HepG2 (cell line): ENCODE data around the gene MED12L. TPM values are rescaled to one million over a fixed set of nuclear protein-coding genes. Genes with fewer than 3 reads are reported as not detected.

Source experiments
- ATAC-seq: fragments of 200-7000 bp; cut with Tn5 transposase; 3 replicates; pipeline ENCODE4 v1.9.1; 2020; ENCODE audit warnings: mild to moderate bottlenecking, moderate library complexity
- BruUV-seq: library from RNA; stranded (reverse); fragments of 400-500 nt; replicated peaks from 2 replicates; lab custom pipeline; 2021; lab: Mats Ljungman, UMichigan
- CTCF ChIA-PET: fragments of 300-600 bp; formaldehyde crosslinking; extraction: SDS; loops from one replicate; lab custom pipeline; 2021; ENCODE audit warnings: low total read pairs, inconsistent platforms, low intra/inter-chr PET ratio; lab: Yijun Ruan, JAX
- POLR2A ChIA-PET: fragments of 350-600 bp; sonication (Branson Sonifier 250); formaldehyde crosslinking; loops from one replicate; lab custom pipeline; 2020; ENCODE audit warnings: antibody characterized with exemption, inconsistent platforms; lab: Yijun Ruan, JAX
- DNase-seq: peaks from one replicate; pipeline ENCODE4 v3.0.0-alpha.2; 2015; ENCODE audit warnings: low spot score
- FAIRE-seq: peaks from 3 replicates; lab custom pipeline; 2011; peaks lifted over from hg19 to GRCh38; lab: Jason Lieb, UNC
- H2AFZ ChIP-seq: one replicate; pipeline ENCODE4 v1.6.1; 2011; ENCODE audit warnings: low read length, inconsistent platforms
- H3K27ac ChIP-seq: fragments of 300-600 bp; 3 replicates; pipeline ENCODE4 v1.8.0; 2011; ENCODE audit warnings: mixed run types, mild to moderate bottlenecking, mixed read lengths, low read length, inconsistent platforms; ENCODE audit not compliant: insufficient read depth; ENCODE audit errors: extremely low read length
- H3K27me3 ChIP-seq, 2 experiments: fragments of 200-600 bp in 1 of 2; 2 replicates in 1 of 2; 3 replicates in 1 of 2; pipeline versions ENCODE4 v1.6.0 to v1.8.0; 2011; ENCODE audit warnings: low read length in 2 of 2, mild to moderate bottlenecking in 2 of 2, moderate library complexity in 2 of 2, inconsistent platforms in 1 of 2; ENCODE audit not compliant: insufficient read depth in 2 of 2, control insufficient read depth in 1 of 2
- H3K36me3 ChIP-seq, 2 experiments: fragments of 200-600 bp in 1 of 2; replicated peaks in 1 of 2; 2 replicates in 1 of 2; 3 replicates in 1 of 2; pipeline versions ENCODE4 v1.5.1 to v1.8.0; 2011; ENCODE audit warnings: low read length in 2 of 2, inconsistent platforms in 1 of 2; ENCODE audit not compliant: insufficient read depth in 2 of 2, control insufficient read depth in 1 of 2
- H3K4me1 ChIP-seq: 2 replicates; pipeline ENCODE4 v1.5.1; 2012; ENCODE audit warnings: low read length, inconsistent platforms; ENCODE audit not compliant: insufficient read depth
- H3K4me2 ChIP-seq: 2 replicates; pipeline ENCODE4 v1.6.0; 2011; ENCODE audit warnings: low read depth, low read length, inconsistent platforms
- H3K4me3 ChIP-seq, 3 experiments: fragments of 200-600 bp in 1 of 3; sonication (generic), shearing (Covaris generic) in 1 of 3; replicated peaks in 1 of 3; 2 replicates each; pipeline ENCODE4 v1.5.1; 2011 to 2016; ENCODE audit warnings: low read length in 3 of 3, inconsistent platforms in 2 of 3, low read depth in 2 of 3, mild to moderate bottlenecking in 2 of 3, control low read depth in 1 of 3, mixed read lengths in 1 of 3; ENCODE audit not compliant: insufficient read depth in 1 of 3
- H3K79me2 ChIP-seq: one replicate; pipeline ENCODE4 v1.6.1; 2011; ENCODE audit warnings: low read length, inconsistent platforms; ENCODE audit not compliant: insufficient read depth
- H3K9ac ChIP-seq: 2 replicates; pipeline ENCODE4 v1.6.0; 2011; ENCODE audit warnings: mild to moderate bottlenecking, low read depth, low read length, inconsistent platforms; ENCODE audit not compliant: insufficient read depth
- H3K9me3 ChIP-seq: 2 replicates; pipeline ENCODE4 v1.5.1; 2012; ENCODE audit warnings: mild to moderate bottlenecking, low read length
- H4K20me1 ChIP-seq: 2 replicates; pipeline ENCODE4 v1.6.0; 2011; ENCODE audit warnings: inconsistent platforms, mild to moderate bottlenecking, low read length, moderate library complexity; ENCODE audit not compliant: insufficient read depth
- AGO1 ChIP-seq: fragments of 200-400 bp; formaldehyde crosslinking; IDR thresholded peaks from 2 replicates; pipeline ENCODE4 v1.6.1; 2017; ENCODE audit warnings: mild to moderate bottlenecking, low read depth, low read length, moderate library complexity; ENCODE audit not compliant: poor library complexity, severe bottlenecking
- ATM ChIP-seq: fragments of 450-650 bp; IDR thresholded peaks from 2 replicates; pipeline ENCODE4 v1.7.1; 2017; ENCODE audit warnings: mild to moderate bottlenecking, borderline replicate concordance
- CCAR2 ChIP-seq: fragments of 200-400 bp; formaldehyde crosslinking; optimal IDR thresholded peaks from 2 replicates; pipeline ENCODE3; 2018; ENCODE audit warnings: low read depth, mild to moderate bottlenecking, low read length, moderate library complexity
- DMAP1 ChIP-seq: IDR thresholded peaks from 2 replicates; pipeline ENCODE4 v1.6.1; 2016
- HMGXB4 ChIP-seq, 2 experiments: sonication (generic) in 1 of 2; formaldehyde crosslinking in 1 of 2; IDR thresholded peaks; 2 replicates each; pipeline versions ENCODE4 v1.4.0 to v1.6.1; 2018 to 2020; ENCODE audit warnings: missing genetic modification reagents in 2 of 2, borderline replicate concordance in 1 of 2, low read depth in 1 of 2, mild to moderate bottlenecking in 1 of 2, missing biosample characterization in 1 of 2
- HOMEZ ChIP-seq: IDR thresholded peaks from 2 replicates; pipeline ENCODE4 v1.6.1; 2016; ENCODE audit warnings: low read depth
- ISX ChIP-seq: sonication (generic); formaldehyde crosslinking; conservative IDR thresholded peaks from 2 replicates; pipeline ENCODE4 v1.5.0; 2020; ENCODE audit warnings: missing genetic modification reagents
- KDM4B ChIP-seq: sonication (generic); formaldehyde crosslinking; IDR thresholded peaks from 2 replicates; pipeline ENCODE4 v1.4.0; 2020; ENCODE audit warnings: missing genetic modification reagents
- KLF13 ChIP-seq: sonication (generic); formaldehyde crosslinking; IDR thresholded peaks from 2 replicates; pipeline ENCODE4 v1.4.0; 2020; ENCODE audit warnings: mild to moderate bottlenecking, missing genetic modification reagents
- POLR2G ChIP-seq: fragments of 200-400 bp; formaldehyde crosslinking; IDR thresholded peaks from 2 replicates; pipeline ENCODE4 v1.6.1; 2018; ENCODE audit warnings: mild to moderate bottlenecking, low read depth, low read length, moderate library complexity
- PPARG ChIP-seq: conservative IDR thresholded peaks from 2 replicates; pipeline ENCODE4 v1.6.1; 2016; ENCODE audit warnings: missing biosample characterization, missing genetic modification reagents
- SIN3A ChIP-seq: IDR thresholded peaks from 2 replicates; pipeline ENCODE4 v1.6.1; 2011; ENCODE audit warnings: low read depth, mild to moderate bottlenecking, control low read depth, low read length, borderline replicate concordance
- ZBTB25 ChIP-seq: IDR thresholded peaks from 2 replicates; pipeline ENCODE4 v1.6.1; 2018; ENCODE audit warnings: missing genetic modification reagents
- ZBTB4 ChIP-seq: sonication (generic); formaldehyde crosslinking; IDR thresholded peaks from 2 replicates; pipeline ENCODE4 v1.4.0; 2020; ENCODE audit warnings: missing genetic modification reagents, mild to moderate bottlenecking, borderline replicate concordance
- ZEB1 ChIP-seq: IDR thresholded peaks from 2 replicates; pipeline ENCODE4 v1.6.1; 2012; ENCODE audit warnings: mild to moderate bottlenecking, low read depth, inconsistent platforms; ENCODE audit not compliant: insufficient replicate concordance
- ZNF558 ChIP-seq: sonication (generic); formaldehyde crosslinking; IDR thresholded peaks from 2 replicates; pipeline ENCODE4 v1.9.0; 2022; ENCODE audit warnings: mild to moderate bottlenecking, missing genetic modification reagents, borderline replicate concordance
- ZNF772 ChIP-seq: sonication (generic); formaldehyde crosslinking; IDR thresholded peaks from 2 replicates; pipeline ENCODE4 v1.5.0; 2020; ENCODE audit warnings: mild to moderate bottlenecking, missing genetic modification reagents
- ZNF891 ChIP-seq: sonication (generic); formaldehyde crosslinking; IDR thresholded peaks from 2 replicates; pipeline ENCODE4 v1.5.0; 2020; ENCODE audit warnings: mild to moderate bottlenecking, missing genetic modification reagents
- WGBS: methylation state at CpG from one replicate; pipeline ENCODE4 v1.1.6; 2017; ENCODE audit warnings: low lambda C conversion rate; 5-methylcytosine and 5-hydroxymethylcytosine counted together
- in situ Hi-C: cut with HindIII; loops from 2 replicates; pipeline ENCODE4 v1.10.0; 2017; ENCODE audit warnings: low pct_unique_long_range_greater_than_20kb; ENCODE audit not compliant: extremely low pct_ligation_motif_present
- intact Hi-C: fragments of 100-400 bp; cut with micrococcal nuclease; formaldehyde crosslinking; loops from one replicate; pipeline ENCODE4 v1.10.0; 2022; ENCODE audit not compliant: unreplicated experiment
- polyA plus RNA-seq, 8 experiments: library from polyadenylated mRNA; depleted of rRNA in 3 of 8; stranded (reverse) in 7 of 8; unstranded in 1 of 8; fragments of >200 nt; fragmentation: Illumina TruSeq in 4 of 8; extraction: Trizol in 4 of 8; gene quantifications; 2 replicates each; pipeline versions ENCODE4 v1.2.1 to v1.2.3, GENCODE V29; 2011 to 2016; ENCODE audit warnings: low read depth in 4 of 8, missing spikeins in 1 of 8, mixed read lengths in 1 of 8; ENCODE audit not compliant: insufficient read depth in 1 of 8
- total RNA-seq, 5 experiments: library from RNA; depleted of rRNA; stranded (reverse); fragments of >200 nt; fragmentation: Illumina TruSeq; extraction: Trizol; gene quantifications; 2 replicates each; pipeline ENCODE4 v1.2.3, GENCODE V29; 2016; ENCODE audit warnings: low read depth in 1 of 5

The MED12L gene
- total and polyA plus RNA-seq, 2 of the 13 experiments (the other 11 are each of a cell fraction or from before 2014, with no cell fraction given) = 0.07 to 0.64 TPM

- BruUV-seq = no TSS peak
- no peak overlapping the region for H2AFZ ChIP-seq
- in situ Hi-C loops = loop anchor here (10.0 kb wide), 1 partner anchor 368 kb away; no protein-coding TSS in a partner anchor
- no peaks in the 10 kb centered on the region for H4K20me1 ChIP-seq
- peaks cover 0 to 14% of the 10 kb centered on the region in 2 experiments; a peak in 2 of 5 replicates for H3K27me3 ChIP-seq
- CTCF ChIA-PET = interaction anchor here (3.2 kb wide), 1 partner anchor 372 kb away, joined by 31 read pairs; no protein-coding TSS in a partner anchor
- POLR2A ChIA-PET = no interaction called here
- 5% methylated on average over 1 of the region's 1 CpG for WGBS
- no peak overlapping the region for H3K4me2 ChIP-seq
- no peaks in the 10 kb centered on the region for H3K9me3 ChIP-seq
- TF ChIP-seq KDM4B (CRISPR knock-in tag) (no peak), ZNF772 (CRISPR knock-in tag) (no peak), DMAP1 (CRISPR knock-in tag) (no peak), HOMEZ (no peak), KLF13 (CRISPR knock-in tag) (no peak), SIN3A (no peak), ZNF558 (CRISPR knock-in tag) (no peak), PPARG (no peak), ZBTB4 (CRISPR knock-in tag) (no peak), ZNF891 (CRISPR knock-in tag) (no peak), POLR2G (no peak), ZBTB25 (CRISPR knock-in tag) (no peak), ISX (CRISPR knock-in tag) (no peak), CCAR2 (no peak), ZEB1 (no peak), ATM (no peak), AGO1 (no peak), HMGXB4 (CRISPR knock-in tag; IDR thresholded peaks at IDR 0.05; ENCODE audit: borderline replicate concordance in 1 of 2, low read depth in 1 of 2) (no peak)
- TF ChIP-seq, all 625 proteins: peak for 0
- no peaks in the 10 kb centered on the region for H3K36me3 ChIP-seq
- no peak for ATAC-seq
- no peak overlapping the region for H3K4me3 ChIP-seq
- no peaks in the 10 kb centered on the region for H3K79me2 ChIP-seq
- FAIRE-seq = no peak
- no peak overlapping the region for H3K9ac ChIP-seq
- no peak for DNase-seq
- H3K27ac ChIP-seq = no peak overlapping the region
- intact Hi-C loops = no loop called here
- no peaks in the 10 kb centered on the region for H3K4me1 ChIP-seq
Observed at GRCh38 chr3:151467069-151467468, 381.6 kb downstream of the MED12L start.
